ENCODE data around the gene PCDH15. TPM values are rescaled to one million over a fixed set of nuclear protein-coding genes. Genes with fewer than 3 reads are reported as not detected.

Gene PCDH15
- total and polyA plus RNA-seq, 2 of the 8 experiments (the other 6 are each of a cell fraction or from before 2014, with no cell fraction given) = 0.11 TPM; not detected in 1

DNA sequence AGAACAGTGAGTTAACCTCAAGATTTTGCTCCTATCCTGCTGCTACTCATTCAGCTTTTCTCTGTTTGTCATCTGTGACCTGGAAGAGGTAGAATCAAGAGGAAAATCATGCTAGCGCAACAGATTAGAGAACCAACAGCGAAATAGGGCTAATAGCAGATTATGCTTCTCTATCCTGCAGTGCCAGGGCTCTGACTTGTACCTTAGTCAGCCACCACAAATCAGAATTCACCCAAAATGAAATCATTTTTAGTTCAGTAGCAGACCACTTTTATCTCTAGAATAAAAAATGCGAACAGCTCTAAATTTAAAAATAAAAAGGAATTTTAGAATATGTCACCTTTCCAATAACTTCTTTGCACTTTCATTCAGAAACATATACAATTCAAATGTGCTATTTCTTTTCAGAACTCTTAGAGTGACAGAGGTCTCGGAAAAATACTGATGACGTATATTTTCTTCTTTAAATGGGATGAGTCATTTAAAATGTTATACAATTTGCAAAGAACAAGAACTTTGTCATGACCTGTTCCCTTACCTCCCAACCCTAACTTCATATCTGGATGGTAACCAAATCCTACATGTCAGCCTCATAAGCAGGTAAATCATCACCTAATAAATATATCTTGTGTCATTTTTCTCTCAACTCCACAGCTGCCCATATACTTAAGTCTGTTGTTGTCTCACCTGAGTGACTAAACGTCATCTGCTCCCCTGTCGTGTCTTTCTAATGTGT lies 896.4 kb downstream of the PCDH15 start:
- no peaks in the 10 kb centered on the region for H3K36me3 ChIP-seq (ENCODE audit: control insufficient read depth in 2 of 4, insufficient read depth in 4 of 4, low read length in 3 of 4)
- H4K5ac ChIP-seq (ENCODE audit: insufficient read length, low read depth, low read length) = no peak overlapping the region
- H3K9ac ChIP-seq (replicated peaks in 1 of 4; ENCODE audit: extremely low read depth in 1 of 4, low read depth in 3 of 4, low read length in 3 of 4) = no peak overlapping the region
- 0 out of 2 replicates have a peak overlapping the region, but pooled peaks have one; percentile 70 for H2AFZ ChIP-seq (ENCODE audit: low read length)
- H4K91ac ChIP-seq (replicated peaks; ENCODE audit: insufficient read length, low read length) = no peak overlapping the region
- H4K20me1 ChIP-seq (replicated peaks in 1 of 2; ENCODE audit: control insufficient read depth in 1 of 2, insufficient read depth in 2 of 2, low read length in 2 of 2) = no peaks in the 10 kb centered on the region
- no peaks in the 10 kb centered on the region for H3K9me3 ChIP-seq (ENCODE audit: insufficient read depth in 2 of 2, low read depth in 1 of 2, low read length in 1 of 2)
- no peak overlapping the region for H3K4me2 ChIP-seq (ENCODE audit: insufficient read depth in 1 of 2, low read depth in 2 of 2, low read length in 2 of 2)
- no peak overlapping the region for H3K14ac ChIP-seq (ENCODE audit: insufficient read length)
- H3K27me3 ChIP-seq (replicated peaks in 1 of 4; ENCODE audit: control insufficient read depth in 3 of 4, extremely low read depth in 1 of 4, insufficient read depth in 3 of 4, low read length in 3 of 4) = no peaks in the 10 kb centered on the region
- no peak overlapping the region for H3K18ac ChIP-seq (ENCODE audit: extremely low read depth, low read length)
- H3K4ac ChIP-seq (replicated peaks; ENCODE audit: insufficient read length, low read depth, low read length) = no peak overlapping the region
- ChIA-PET POLR2A (ENCODE audit: partially characterized antibody) (no interaction called here), CTCF (ENCODE audit: partially characterized antibody) (interaction anchor here (0.9 kb wide), 1 partner anchor 14 kb away, joined by 5 read pairs; no protein-coding TSS in a partner anchor)
- no peak for FAIRE-seq
- H2BK15ac ChIP-seq (ENCODE audit: low read length) = no peak overlapping the region
- no peaks in the 10 kb centered on the region for H3K4me1 ChIP-seq (replicated peaks in 1 of 4; ENCODE audit: control insufficient read depth in 3 of 4, insufficient read depth in 4 of 4, low read length in 3 of 4)
- no peaks in the 10 kb centered on the region for H3K79me2 ChIP-seq (ENCODE audit: control insufficient read depth in 1 of 2, insufficient read depth in 2 of 2, low read length in 2 of 2)
- no peaks in the 10 kb centered on the region for H3K79me1 ChIP-seq (ENCODE audit: low read depth, low read length)
- TF ChIP-seq SAP30 (IDR thresholded peaks at IDR 0.05; ENCODE audit: insufficient read depth, insufficient replicate concordance, low read length) = no peak
- no peak overlapping the region for H3K56ac ChIP-seq (replicated peaks; ENCODE audit: insufficient read length, low read depth, low read length)
- no peak overlapping the region for H4K8ac ChIP-seq (ENCODE audit: extremely low read depth, insufficient read depth, low read length)
- WGBS, 2 experiments (ENCODE audit: extremely low coverage in 1 of 2, insufficient coverage in 1 of 2, insufficient read length in 1 of 2, insufficient replicate concordance in 2 of 2, low coverage in 1 of 2, low lambda C conversion rate in 2 of 2, missing lambda C conversion rate in 1 of 2) = 91% methylated on average over 7 of the region's 7 CpGs; no CpG with 5 or more reads in 1 of the 2 experiments
- no peak overlapping the region for H2BK20ac ChIP-seq (ENCODE audit: low read length)
- H3K27ac ChIP-seq (ENCODE audit: low read depth, low read length) = no peak overlapping the region
- H3K23me2 ChIP-seq (ENCODE audit: low read depth, low read length) = no peaks in the 10 kb centered on the region
- no peak overlapping the region for H2BK12ac ChIP-seq (ENCODE audit: low read depth, low read length)
- H2BK5ac ChIP-seq (ENCODE audit: low read depth, low read length) = no peak overlapping the region
- H2AK5ac ChIP-seq (ENCODE audit: low read depth, low read length) = no peak overlapping the region
- H2BK120ac ChIP-seq (replicated peaks; ENCODE audit: low read depth, low read length) = no peak overlapping the region
- H3K4me3 ChIP-seq (ENCODE audit: extremely low read depth in 1 of 4, insufficient read depth in 2 of 4, low read depth in 3 of 4, low read length in 4 of 4) = no peak overlapping the region
- DNase-seq (ENCODE audit: low read depth in 1 of 2, low spot score in 2 of 2) = no peak
- H3K23ac ChIP-seq (ENCODE audit: insufficient read length) = no peak overlapping the region
